ENCODE results near the gene GPBAR1.

The GPBAR1 gene

DNA sequence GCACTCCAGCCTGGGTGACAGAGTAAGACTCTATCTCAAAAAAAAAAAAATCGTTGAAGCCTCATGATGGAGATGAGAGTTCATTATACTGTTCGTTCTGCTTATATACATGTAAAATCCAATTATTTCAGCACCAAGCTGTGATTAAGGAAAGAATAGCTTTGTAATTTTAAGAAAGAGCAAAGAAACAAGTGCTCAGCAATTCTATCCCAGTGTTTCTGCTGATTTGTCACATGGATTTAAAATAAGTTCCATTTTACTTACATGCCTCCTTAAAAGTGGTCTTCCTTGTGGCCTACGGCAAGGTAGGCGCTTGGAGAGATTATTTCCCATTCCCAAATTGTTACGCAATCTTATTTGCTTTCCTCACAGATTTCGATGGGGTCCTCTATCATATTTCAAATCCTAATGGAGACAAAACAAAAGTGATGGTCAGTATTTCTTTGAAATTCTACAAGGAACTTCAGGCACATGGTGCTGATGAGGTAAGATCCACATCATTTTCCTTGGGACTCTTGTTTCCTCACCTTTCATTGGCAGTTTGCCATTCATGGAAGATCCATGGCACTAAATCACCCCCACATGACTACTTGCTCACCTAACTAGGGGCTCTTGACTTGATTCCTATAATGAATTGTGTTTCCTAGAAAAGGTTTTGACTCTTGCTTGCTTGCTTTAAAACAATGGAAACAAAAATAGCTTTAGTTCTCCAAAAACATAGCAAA, 32.3 kb upstream of the GPBAR1 start:
- no peak overlapping the region for H2AFZ ChIP-seq (ENCODE audit: low read depth, low read length)
- H3K36me3 ChIP-seq (ENCODE audit: insufficient read depth, low read length), result peaks cover 76% of the 10 kb centered on the region
- no peaks in the 10 kb centered on the region for H3K27me3 ChIP-seq (ENCODE audit: insufficient read depth, low read length)
- H3K9me3 ChIP-seq (ENCODE audit: low read length), result no peaks in the 10 kb centered on the region
- H3K4me3 ChIP-seq (ENCODE audit: low read length), result no peak overlapping the region
- no peaks in the 10 kb centered on the region for H3K4me1 ChIP-seq (ENCODE audit: insufficient read depth, low read length)

DNA sequence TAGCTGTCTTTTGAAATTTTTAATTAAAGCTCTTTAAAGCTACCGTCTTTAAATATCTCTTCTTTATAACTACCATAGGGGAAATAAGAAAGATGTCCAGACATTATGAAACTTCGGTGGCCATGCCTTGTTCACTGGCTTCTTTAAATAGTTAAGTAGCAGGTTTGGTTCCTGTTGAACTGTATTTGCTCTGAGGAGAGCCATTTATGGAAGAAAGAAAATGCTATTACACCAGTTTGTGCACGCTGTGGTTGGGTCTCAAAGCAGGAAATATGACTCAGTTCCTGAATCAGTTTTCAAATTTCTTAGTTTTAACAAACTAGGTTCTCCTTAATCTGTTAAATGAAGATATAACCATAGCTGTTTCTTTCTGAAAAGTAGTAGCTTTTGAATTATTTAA, 31.6 kb upstream of the GPBAR1 start:
- H3K9me3 ChIP-seq (ENCODE audit: low read length), result no peaks in the 10 kb centered on the region
- H2AFZ ChIP-seq (ENCODE audit: low read depth, low read length), result no peak overlapping the region
- H3K27me3 ChIP-seq (ENCODE audit: insufficient read depth, low read length), result no peaks in the 10 kb centered on the region
- H3K4me3 ChIP-seq (ENCODE audit: low read length), result no peak overlapping the region
- no peaks in the 10 kb centered on the region for H3K4me1 ChIP-seq (ENCODE audit: insufficient read depth, low read length)
- H3K36me3 ChIP-seq (ENCODE audit: insufficient read depth, low read length), result peaks cover 80% of the 10 kb centered on the region

DNA sequence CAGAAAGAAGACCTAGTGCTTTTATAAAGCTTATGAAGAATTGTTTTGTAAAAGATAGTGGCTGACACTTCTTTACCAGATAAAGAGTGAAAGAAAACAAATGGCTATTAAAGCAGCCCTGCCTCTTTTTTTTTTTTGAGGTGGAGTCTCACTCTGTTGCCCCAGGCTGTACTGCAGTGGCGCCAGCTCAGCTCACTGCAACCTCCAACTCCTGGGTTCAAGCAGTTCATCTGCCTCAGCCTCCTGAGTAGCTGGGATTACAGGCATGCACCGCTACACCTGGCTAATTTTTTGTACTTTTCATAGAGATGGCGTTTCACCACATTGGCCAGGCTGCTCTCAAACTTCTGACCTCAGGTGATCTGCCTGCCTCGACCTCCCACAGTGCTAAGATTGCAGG, 31.0 kb upstream of the GPBAR1 start:
- Histone ChIP-seq H3K4me1 (ENCODE audit: insufficient read depth, low read length) (no peaks in the 10 kb centered on the region), H3K4me3 (ENCODE audit: low read length) (no peak overlapping the region), H3K36me3 (ENCODE audit: insufficient read depth, low read length) (peaks cover 80% of the 10 kb centered on the region), H3K9me3 (ENCODE audit: low read length) (no peaks in the 10 kb centered on the region), H2AFZ (ENCODE audit: low read depth, low read length) (no peak overlapping the region), H3K27me3 (ENCODE audit: insufficient read depth, low read length) (no peaks in the 10 kb centered on the region)

DNA sequence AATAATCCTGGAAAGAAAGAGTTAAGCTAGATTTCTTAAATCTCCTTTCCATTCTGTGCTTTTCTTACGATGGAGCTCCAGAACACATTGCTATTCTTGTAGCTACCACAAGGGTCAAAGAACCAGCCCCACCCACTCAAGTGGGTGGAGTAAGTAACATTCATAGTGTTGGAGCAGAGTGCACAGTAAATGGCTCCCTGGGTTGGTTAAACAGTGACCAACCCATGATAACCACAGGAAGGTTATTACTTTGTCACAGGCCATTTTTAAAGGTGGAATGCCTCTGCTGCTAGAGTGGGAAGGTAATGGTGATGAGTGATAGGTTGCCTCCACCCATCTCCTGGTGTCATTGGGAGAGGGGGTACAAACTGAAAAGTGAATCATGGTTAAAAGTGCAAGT, 29.9 kb upstream of the GPBAR1 start:
- Histone ChIP-seq H3K27me3 (ENCODE audit: insufficient read depth, low read length) (no peaks in the 10 kb centered on the region), H3K4me1 (ENCODE audit: insufficient read depth, low read length) (no peaks in the 10 kb centered on the region), H3K36me3 (ENCODE audit: insufficient read depth, low read length) (peaks cover 81% of the 10 kb centered on the region), H3K9me3 (ENCODE audit: low read length) (no peaks in the 10 kb centered on the region), H3K4me3 (ENCODE audit: low read length) (no peak overlapping the region), H2AFZ (ENCODE audit: low read depth, low read length) (no peak overlapping the region)

DNA sequence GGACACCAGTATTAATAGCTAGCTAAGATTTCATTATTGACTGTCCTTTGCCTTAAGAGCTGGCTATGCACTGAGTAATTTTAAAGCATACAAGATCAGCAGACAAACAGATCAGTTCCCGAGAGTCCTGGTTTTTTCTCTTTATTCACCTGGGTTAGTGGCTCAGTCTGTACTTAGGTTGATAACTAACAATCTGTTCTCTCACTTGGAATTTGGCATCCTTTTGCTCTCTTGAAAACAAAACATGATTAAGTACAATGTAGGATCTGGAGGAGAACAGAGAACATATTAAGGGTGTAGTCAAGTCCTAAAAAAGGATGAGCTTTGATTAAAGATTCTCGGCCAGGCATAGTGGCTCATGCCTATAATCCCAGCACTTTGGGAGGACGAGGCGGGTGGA, 27.3 kb upstream of the GPBAR1 start:
- no peak overlapping the region for H2AFZ ChIP-seq (ENCODE audit: low read depth, low read length)
- no peaks in the 10 kb centered on the region for H3K9me3 ChIP-seq (ENCODE audit: low read length)
- H3K27me3 ChIP-seq (ENCODE audit: insufficient read depth, low read length), result no peaks in the 10 kb centered on the region
- H3K4me1 ChIP-seq (ENCODE audit: insufficient read depth, low read length), result no peaks in the 10 kb centered on the region
- H3K4me3 ChIP-seq (ENCODE audit: low read length), result no peak overlapping the region
- H3K36me3 ChIP-seq (ENCODE audit: insufficient read depth, low read length), result peaks cover 84% of the 10 kb centered on the region

DNA sequence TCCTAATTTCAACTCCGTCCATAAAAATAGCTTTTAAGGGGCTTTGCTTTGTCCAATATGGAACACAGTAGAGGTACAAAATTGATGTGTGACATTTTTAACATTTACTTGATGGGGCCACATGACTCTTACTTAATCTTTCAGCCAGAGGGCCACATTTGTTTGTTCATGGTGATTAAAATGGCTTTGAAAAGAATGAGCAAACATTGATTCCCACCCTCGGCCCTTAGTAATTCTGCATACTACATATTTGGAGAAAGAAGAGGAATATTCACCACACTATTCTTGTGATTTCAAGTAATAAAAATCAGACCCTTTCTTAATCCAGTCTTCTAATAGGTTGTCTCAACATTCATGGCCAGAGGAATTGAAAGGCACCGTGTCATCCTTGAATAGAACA, 26.3 kb upstream of the GPBAR1 start:
- Histone ChIP-seq H3K36me3 (ENCODE audit: insufficient read depth, low read length) (peaks cover 84% of the 10 kb centered on the region), H3K4me1 (ENCODE audit: insufficient read depth, low read length) (no peaks in the 10 kb centered on the region), H3K9me3 (ENCODE audit: low read length) (no peaks in the 10 kb centered on the region), H3K27me3 (ENCODE audit: insufficient read depth, low read length) (no peaks in the 10 kb centered on the region), H3K4me3 (ENCODE audit: low read length) (no peak overlapping the region), H2AFZ (ENCODE audit: low read depth, low read length) (no peak overlapping the region)

DNA sequence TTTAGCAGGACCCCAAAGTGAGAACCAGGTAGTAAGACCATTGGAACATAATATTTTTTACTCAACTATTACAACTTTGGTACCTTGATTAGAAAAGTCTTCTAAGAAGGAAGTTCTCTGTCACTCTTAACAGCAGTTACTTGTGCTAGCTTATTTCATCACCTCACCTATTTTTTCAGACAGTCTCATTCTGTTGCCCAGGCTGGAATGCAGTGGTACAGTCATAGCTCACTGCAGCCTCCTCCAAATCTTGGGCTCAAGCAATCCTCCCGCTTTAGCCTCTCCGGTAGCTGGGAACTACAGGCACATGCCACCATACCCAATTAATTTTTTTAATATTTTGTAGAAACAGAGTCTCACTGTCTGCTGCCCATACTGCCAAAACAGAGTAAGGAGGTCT, 25.8 kb upstream of the GPBAR1 start:
- Histone ChIP-seq H3K9me3 (ENCODE audit: low read length) (no peaks in the 10 kb centered on the region), H3K27me3 (ENCODE audit: insufficient read depth, low read length) (no peaks in the 10 kb centered on the region), H3K36me3 (ENCODE audit: insufficient read depth, low read length) (peaks cover 82% of the 10 kb centered on the region), H3K4me3 (ENCODE audit: low read length) (no peak overlapping the region), H2AFZ (ENCODE audit: low read depth, low read length) (no peak overlapping the region), H3K4me1 (ENCODE audit: insufficient read depth, low read length) (no peaks in the 10 kb centered on the region)

DNA sequence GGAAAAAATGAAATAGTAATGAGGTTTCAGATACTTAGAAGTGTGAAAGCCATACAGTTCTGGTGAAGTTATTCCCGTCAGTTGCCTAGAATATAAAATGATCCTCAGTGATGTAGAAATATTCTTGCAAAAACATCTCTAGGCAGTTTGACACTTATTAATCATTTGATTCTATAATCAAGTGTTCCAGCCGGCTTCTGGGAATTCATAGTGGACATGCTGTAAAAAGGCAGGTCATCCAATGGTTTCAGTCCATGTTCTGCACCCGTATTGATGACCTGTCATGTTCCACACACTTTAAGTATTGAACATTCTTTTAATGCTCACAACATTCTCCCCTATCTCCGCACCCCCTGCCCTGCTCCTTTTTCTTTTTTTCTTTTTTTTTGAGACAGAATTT, 24.0 kb upstream of the GPBAR1 start:
- no peak overlapping the region for H2AFZ ChIP-seq (ENCODE audit: low read depth, low read length)
- peaks cover 80% of the 10 kb centered on the region for H3K36me3 ChIP-seq (ENCODE audit: insufficient read depth, low read length)
- H3K27me3 ChIP-seq (ENCODE audit: insufficient read depth, low read length), result no peaks in the 10 kb centered on the region
- H3K4me1 ChIP-seq (ENCODE audit: insufficient read depth, low read length), result no peaks in the 10 kb centered on the region
- no peak overlapping the region for H3K4me3 ChIP-seq (ENCODE audit: low read length)
- no peaks in the 10 kb centered on the region for H3K9me3 ChIP-seq (ENCODE audit: low read length)

DNA sequence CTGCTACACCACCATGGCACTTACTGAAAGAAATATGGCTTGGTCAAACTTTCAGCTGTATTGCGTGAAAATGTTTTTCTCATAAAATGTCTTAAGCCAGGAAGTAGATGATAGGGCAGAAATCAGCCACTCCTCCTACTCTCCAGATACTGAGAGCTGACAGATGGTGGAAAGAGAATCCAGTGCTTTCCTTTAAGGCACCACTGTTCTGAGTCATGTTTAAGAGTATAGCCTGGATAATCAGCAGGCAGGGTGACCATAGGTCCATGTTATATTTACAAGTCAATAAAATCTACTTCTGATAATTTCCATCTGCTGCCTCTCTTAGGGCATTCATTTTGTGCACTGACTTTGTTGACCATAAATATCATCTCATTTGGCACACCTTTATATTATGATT, 21.9 kb upstream of the GPBAR1 start:
- Histone ChIP-seq H3K9me3 (ENCODE audit: low read length) (no peaks in the 10 kb centered on the region), H3K36me3 (ENCODE audit: insufficient read depth, low read length) (peaks cover 85% of the 10 kb centered on the region), H3K4me1 (ENCODE audit: insufficient read depth, low read length) (no peaks in the 10 kb centered on the region), H2AFZ (ENCODE audit: low read depth, low read length) (no peak overlapping the region), H3K4me3 (ENCODE audit: low read length) (no peak overlapping the region), H3K27me3 (ENCODE audit: insufficient read depth, low read length) (no peaks in the 10 kb centered on the region)

DNA sequence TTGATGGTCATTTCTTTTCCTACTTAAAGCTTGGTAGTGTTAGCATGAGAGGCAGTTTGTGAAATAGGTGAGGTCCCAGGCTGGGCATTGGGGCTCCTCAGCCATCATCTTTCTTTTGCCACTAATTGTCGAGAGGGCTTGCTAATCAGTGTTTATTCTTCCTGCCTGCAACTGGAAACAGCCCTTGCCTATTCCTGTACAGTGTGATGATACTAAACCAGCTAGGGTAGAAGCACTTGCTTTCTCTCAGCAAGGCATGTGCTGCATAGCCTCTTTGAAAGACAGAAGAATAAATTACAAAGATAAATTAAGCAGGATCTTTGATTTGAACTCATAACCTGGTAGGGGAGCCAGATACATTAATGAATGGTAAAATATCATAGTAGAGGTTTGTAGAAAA, 16.6 kb upstream of the GPBAR1 start:
- Histone ChIP-seq H2AFZ (ENCODE audit: low read depth, low read length) (no peak overlapping the region), H3K36me3 (ENCODE audit: insufficient read depth, low read length) (peaks cover 82% of the 10 kb centered on the region), H3K4me3 (ENCODE audit: low read length) (no peak overlapping the region), H3K9me3 (ENCODE audit: low read length) (no peaks in the 10 kb centered on the region), H3K27me3 (ENCODE audit: insufficient read depth, low read length) (no peaks in the 10 kb centered on the region), H3K4me1 (ENCODE audit: insufficient read depth, low read length) (no peaks in the 10 kb centered on the region)

DNA sequence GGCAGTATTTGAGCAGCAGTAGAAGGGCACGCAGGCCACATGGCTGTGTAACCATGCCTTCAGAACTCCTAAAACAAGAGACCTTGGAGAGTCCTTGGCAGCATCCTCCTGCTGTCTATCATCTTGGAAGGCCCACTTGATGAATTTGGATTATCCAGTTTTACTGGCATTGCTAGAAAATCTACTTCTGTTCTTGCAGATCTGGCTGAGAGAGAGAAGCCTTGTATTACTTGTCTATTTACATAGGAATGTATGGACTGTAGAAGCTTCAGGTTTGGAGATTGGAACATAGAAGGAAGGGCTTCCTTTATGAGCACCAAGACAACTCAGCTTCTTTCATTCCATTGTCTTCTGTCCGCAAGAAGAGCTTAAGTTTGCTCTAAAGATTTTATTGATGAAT, 16.1 kb upstream of the GPBAR1 start:
- Histone ChIP-seq H3K36me3 (ENCODE audit: insufficient read depth, low read length) (peaks cover 83% of the 10 kb centered on the region), H2AFZ (ENCODE audit: low read depth, low read length) (no peak overlapping the region)

DNA sequence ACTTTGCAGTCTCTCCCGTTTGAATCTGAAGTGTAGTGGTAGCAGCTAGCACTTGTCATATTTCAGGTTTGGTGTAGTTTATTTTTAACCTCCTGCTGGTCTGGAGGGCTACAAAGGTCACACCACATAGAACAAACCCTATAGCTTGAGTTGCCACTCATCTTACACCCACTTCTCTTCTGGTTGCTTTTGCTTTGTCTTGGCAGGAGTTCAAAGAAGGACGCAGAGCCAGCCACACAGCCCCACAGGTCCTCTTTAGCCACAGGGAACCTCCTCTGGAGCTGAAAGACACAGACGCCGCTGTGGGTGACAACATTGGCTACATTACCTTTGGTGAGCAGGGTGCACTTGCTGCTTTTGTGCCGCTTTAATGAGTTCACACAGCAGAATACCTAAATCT, 15.6 kb upstream of the GPBAR1 start:
- Histone ChIP-seq H2AFZ (ENCODE audit: low read depth, low read length) (no peak overlapping the region), H3K9me3 (ENCODE audit: low read length) (no peaks in the 10 kb centered on the region), H3K4me1 (ENCODE audit: insufficient read depth, low read length) (no peaks in the 10 kb centered on the region), H3K36me3 (ENCODE audit: insufficient read depth, low read length) (peaks cover 85% of the 10 kb centered on the region), H3K4me3 (ENCODE audit: low read length) (no peak overlapping the region), H3K27me3 (ENCODE audit: insufficient read depth, low read length) (no peaks in the 10 kb centered on the region)

More for the DNA sequence above, 16.1 kb upstream of the GPBAR1 start:
- Histone ChIP-seq H3K4me1 (ENCODE audit: insufficient read depth, low read length) (no peaks in the 10 kb centered on the region), H3K27me3 (ENCODE audit: insufficient read depth, low read length) (no peaks in the 10 kb centered on the region), H3K9me3 (ENCODE audit: low read length) (no peaks in the 10 kb centered on the region), H3K4me3 (ENCODE audit: low read length) (no peak overlapping the region)

DNA sequence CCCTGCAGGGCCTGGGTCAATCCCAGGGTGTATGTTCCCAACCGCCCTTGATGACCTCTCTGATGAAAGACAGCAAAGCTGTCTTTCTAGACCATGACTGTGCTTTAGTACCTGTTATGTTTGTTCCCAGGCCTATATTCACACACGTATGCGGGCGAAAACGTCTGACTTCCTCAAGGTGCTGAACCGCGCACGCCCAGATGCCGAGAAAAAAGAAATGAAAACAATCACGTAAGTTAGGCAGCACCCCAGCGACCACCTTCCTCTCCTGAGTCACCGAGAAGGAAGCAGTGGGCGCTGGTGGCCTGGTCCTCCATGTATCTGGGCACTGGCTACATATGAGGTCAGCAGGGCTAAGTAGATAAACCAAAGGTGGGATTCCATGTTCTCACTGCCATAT, 11.1 kb upstream of the GPBAR1 start:
- no peak overlapping the region for H2AFZ ChIP-seq (ENCODE audit: low read depth, low read length)
- no peaks in the 10 kb centered on the region for H3K27me3 ChIP-seq (ENCODE audit: insufficient read depth, low read length)
- peaks cover 87% of the 10 kb centered on the region for H3K36me3 ChIP-seq (ENCODE audit: insufficient read depth, low read length)

More for the DNA sequence above, 11.1 kb upstream of the GPBAR1 start:
- no peaks in the 10 kb centered on the region for H3K9me3 ChIP-seq (ENCODE audit: low read length)
- no peak overlapping the region for H3K4me3 ChIP-seq (ENCODE audit: low read length)
- no peaks in the 10 kb centered on the region for H3K4me1 ChIP-seq (ENCODE audit: insufficient read depth, low read length)

All from neuron (in vitro differentiated cells).